Ectodermal cell (in vitro differentiated cells): Measurements from ENCODE around the gene PYDC1.
"Not testable (repeated sequence)": the region's sequence is repeated elsewhere in the genome, so short reads cannot be mapped to it uniquely, and the experiment has no call there.

Experiments
- H3K27ac ChIP-seq: 2 replicates; pipeline ENCODE4 v1.7.0; 2013; ENCODE audit warnings: mild to moderate bottlenecking, low read depth, low read length; ENCODE audit not compliant: insufficient read depth, poor library complexity, severe bottlenecking
- H3K27me3 ChIP-seq: 2 replicates; pipeline ENCODE4 v1.7.0; 2013; ENCODE audit warnings: mild to moderate bottlenecking, low read length; ENCODE audit not compliant: insufficient read depth, control insufficient read depth, poor library complexity, severe bottlenecking
- H3K36me3 ChIP-seq: one replicate; pipeline ENCODE4 v1.7.0; 2013; ENCODE audit warnings: low read length; ENCODE audit not compliant: control insufficient read depth, insufficient read depth
- H3K4me1 ChIP-seq: one replicate; pipeline ENCODE4 v1.7.0; 2013; ENCODE audit warnings: low read length; ENCODE audit not compliant: control insufficient read depth, insufficient read depth
- H3K4me3 ChIP-seq: 2 replicates; pipeline ENCODE4 v1.7.0; 2013; ENCODE audit warnings: low read depth, low read length, control low read depth; ENCODE audit not compliant: insufficient read depth
- H3K9me3 ChIP-seq: 2 replicates; pipeline ENCODE4 v1.7.0; 2013; ENCODE audit warnings: mild to moderate bottlenecking, low read length, moderate library complexity; ENCODE audit not compliant: control insufficient read depth
- WGBS, 2 experiments: methylation state at CpG; one replicate each; pipeline ENCODE4 v1.1.7; 2013; ENCODE audit warnings: missing lambda C conversion rate in 2 of 2; 5-methylcytosine and 5-hydroxymethylcytosine counted together

PYDC1 gene

GRCh38 chr16:31195861-31196260, 21.1 kb downstream of the PYDC1 start:
- 95% methylated on average over 11 of the region's 11 CpGs for WGBS, 2 experiments
- H3K4me3 ChIP-seq: not testable (repeated sequence)

GRCh38 chr16:31194898-31195297, 22.0 kb downstream of the PYDC1 start:
- Histone ChIP-seq H3K27ac (no peak overlapping the region), H3K4me1 (no peaks in the 10 kb centered on the region), H3K4me3 (no peak overlapping the region), H3K27me3 (no peaks in the 10 kb centered on the region), H3K36me3 (peaks cover 50% of the 10 kb centered on the region), H3K9me3 (no peaks in the 10 kb centered on the region)
- 94 to 95% methylated on average over 7 of the region's 7 CpGs for WGBS, 2 experiments

More at GRCh38 chr16:31195861-31196260, 21.1 kb downstream of the PYDC1 start:
- not testable (repeated sequence) for H3K27me3 ChIP-seq, H3K9me3 ChIP-seq, H3K27ac ChIP-seq, H3K4me1 ChIP-seq
- H3K36me3 ChIP-seq: peaks cover 40% of the 10 kb centered on the region

GRCh38 chr16:31193874-31194273, 23.1 kb downstream of the PYDC1 start:
- H3K4me1 ChIP-seq: no peaks in the 10 kb centered on the region

GRCh38 chr16:31192856-31193642, 23.9 kb downstream of the PYDC1 start:
- Histone ChIP-seq H3K9me3 (no peaks in the 10 kb centered on the region), H3K27ac (no peak overlapping the region), H3K4me3 (no peak overlapping the region), H3K27me3 (no peaks in the 10 kb centered on the region), H3K4me1 (no peaks in the 10 kb centered on the region), H3K36me3 (peaks cover 66% of the 10 kb centered on the region)
- 96% methylated on average over 16 of the region's 16 CpGs for WGBS, 2 experiments

More at GRCh38 chr16:31193874-31194273, 23.1 kb downstream of the PYDC1 start:
- no peaks in the 10 kb centered on the region for H3K27me3 ChIP-seq
- 95 to 100% methylated on average over 2 of the region's 2 CpGs for WGBS, 2 experiments
- peaks cover 60% of the 10 kb centered on the region for H3K36me3 ChIP-seq
- no peak overlapping the region for H3K27ac ChIP-seq
- no peaks in the 10 kb centered on the region for H3K9me3 ChIP-seq
- no peak overlapping the region for H3K4me3 ChIP-seq

- H3K4me1 ChIP-seq: no peaks in the 10 kb centered on the region
- no peaks in the 10 kb centered on the region for H3K27me3 ChIP-seq
- WGBS, 2 experiments: 92 to 96% methylated on average over 5 of the region's 5 CpGs
- no peak overlapping the region for H3K27ac ChIP-seq
- peaks cover 78% of the 10 kb centered on the region for H3K36me3 ChIP-seq
- no peaks in the 10 kb centered on the region for H3K9me3 ChIP-seq
- no peak overlapping the region for H3K4me3 ChIP-seq
These were observed 25.1 kb downstream of the PYDC1 start for GRCh38 chr16:31191697-31192428.

- H3K27ac ChIP-seq: no peak overlapping the region
- H3K27me3 ChIP-seq: no peaks in the 10 kb centered on the region
- H3K9me3 ChIP-seq: no peaks in the 10 kb centered on the region
- peaks cover 83% of the 10 kb centered on the region for H3K36me3 ChIP-seq
- no peak overlapping the region for H3K4me3 ChIP-seq
- no peaks in the 10 kb centered on the region for H3K4me1 ChIP-seq
- 96 to 97% methylated on average over 17 of the region's 17 CpGs for WGBS, 2 experiments
These were observed 26.0 kb downstream of the PYDC1 start for GRCh38 chr16:31190818-31191444.

GRCh38 chr16:31190061-31190460, 26.9 kb downstream of the PYDC1 start:
- H3K4me1 ChIP-seq: no peaks in the 10 kb centered on the region
- 95 to 97% methylated on average over 12 of the region's 12 CpGs for WGBS, 2 experiments
- H3K27me3 ChIP-seq: no peaks in the 10 kb centered on the region
- no peak overlapping the region for H3K4me3 ChIP-seq
- H3K9me3 ChIP-seq: no peaks in the 10 kb centered on the region
- peaks cover 87% of the 10 kb centered on the region for H3K36me3 ChIP-seq
- H3K27ac ChIP-seq: no peak overlapping the region

- WGBS, 2 experiments: 98 to 99% methylated on average over 2 of the region's 2 CpGs
- Histone ChIP-seq H3K27ac (no peak overlapping the region), H3K4me3 (no peak overlapping the region), H3K9me3 (no peaks in the 10 kb centered on the region), H3K27me3 (no peaks in the 10 kb centered on the region), H3K36me3 (peaks cover 84% of the 10 kb centered on the region), H3K4me1 (no peaks in the 10 kb centered on the region)
These were observed 27.5 kb downstream of the PYDC1 start for GRCh38 chr16:31189412-31189778.

- Histone ChIP-seq H3K9me3 (no peaks in the 10 kb centered on the region), H3K27me3 (no peaks in the 10 kb centered on the region), H3K4me1 (no peaks in the 10 kb centered on the region), H3K4me3 (no peak overlapping the region), H3K27ac (no peak overlapping the region), H3K36me3 (peaks cover 84% of the 10 kb centered on the region)
- WGBS, 2 experiments: 97 to 98% methylated on average over 3 of the region's 3 CpGs
These were observed 28.2 kb downstream of the PYDC1 start for GRCh38 chr16:31188450-31189411.
